Stimulated activated CD8-positive, alpha-beta memory T cell treated with anti-CD3 and anti-CD28 coated beads, Interleukin-2, amount 100 ng/mL, for 1 hour (primary cell): ENCODE measurements around the gene DTWD2.
"Not testable (repeated sequence)": the region's sequence is repeated elsewhere in the genome, so short reads cannot be mapped to it uniquely, and the experiment has no call there.

ENCODE experiments used
- DNase-seq, 2 donors: peaks; one replicate each; pipeline ENCODE4 v3.0.0-alpha.2; 2020; ENCODE audit warnings: low read depth in 2 of 2

DTWD2 gene

GRCh38 chr5:118950354-118950753 is 38.0 kb downstream of the DTWD2 start:
- DNase-seq = not testable (repeated sequence)

GRCh38 chr5:118946138-118946800 is 42.1 kb downstream of the DTWD2 start:
- DNase-seq = no peak

GRCh38 chr5:118937393-118938061 is 50.8 kb downstream of the DTWD2 start:
- DNase-seq = no peak

GRCh38 chr5:118933703-118934102 is 54.6 kb downstream of the DTWD2 start:
- DNase-seq = no peak

- no peak for DNase-seq
These were observed 56.8 kb downstream of the DTWD2 start for GRCh38 chr5:118931564-118931963.

GRCh38 chr5:118924006-118924389 is 64.3 kb downstream of the DTWD2 start:
- DNase-seq = no peak

GRCh38 chr5:118923295-118924005 is 64.9 kb downstream of the DTWD2 start:
- DNase-seq = no peak

- no peak for DNase-seq
These were observed 66.5 kb downstream of the DTWD2 start for GRCh38 chr5:118921866-118922265.

GRCh38 chr5:118919016-118919415 is 69.3 kb downstream of the DTWD2 start:
- no peak for DNase-seq

GRCh38 chr5:118918232-118918631 is 70.1 kb downstream of the DTWD2 start:
- no peak for DNase-seq

GRCh38 chr5:118907536-118907935 is 80.8 kb downstream of the DTWD2 start:
- not testable (repeated sequence) for DNase-seq

- no peak for DNase-seq
These were observed 81.4 kb downstream of the DTWD2 start for GRCh38 chr5:118906947-118907346.

GRCh38 chr5:118905196-118905595 is 83.2 kb downstream of the DTWD2 start:
- DNase-seq = no peak

GRCh38 chr5:118902656-118903438 is 85.5 kb downstream of the DTWD2 start:
- no peak for DNase-seq

- no peak for DNase-seq
These were observed 93.6 kb downstream of the DTWD2 start for GRCh38 chr5:118894709-118895108.

- DNase-seq = no peak
These were observed 97.1 kb downstream of the DTWD2 start for GRCh38 chr5:118891252-118891651.

- no peak for DNase-seq
These were observed 99.2 kb downstream of the DTWD2 start for GRCh38 chr5:118889165-118889564.

- DNase-seq = no peak
These were observed 99.8 kb downstream of the DTWD2 start for GRCh38 chr5:118888556-118888955.

GRCh38 chr5:118883362-118883761 is 105.0 kb downstream of the DTWD2 start:
- DNase-seq = no peak

- no peak for DNase-seq
These were observed 105.7 kb downstream of the DTWD2 start for GRCh38 chr5:118882666-118883065.

- DNase-seq = not testable (repeated sequence)
These were observed 111.5 kb downstream of the DTWD2 start for GRCh38 chr5:118876852-118877251.

GRCh38 chr5:118875131-118875530 is 113.2 kb downstream of the DTWD2 start:
- no peak for DNase-seq
